Measurements from ENCODE around the gene GRB14. TPM values are rescaled to one million over a fixed set of nuclear protein-coding genes. Genes with fewer than 3 reads are reported as not detected.

The GRB14 gene
- total RNA-seq, 1 donor from 2014 or later = 2.7 TPM

GRCh38 chr2:164625378-164625971, 4.2 kb upstream of the GRB14 start:
- Histone ChIP-seq H3K36me3 (no peaks in the 10 kb centered on the region), H3K4me1 (peaks cover 5% of the 10 kb centered on the region), H3K27me3 (no peaks in the 10 kb centered on the region), H3K4me3 (no peak overlapping the region), H3K27ac (no peak overlapping the region), H3K9me3 (no peaks in the 10 kb centered on the region)
- TF ChIP-seq CTCF (IDR thresholded peaks at IDR 0.05) (no peak), POLR2A (IDR thresholded peaks at IDR 0.05) (no peak), POLR2AphosphoS5 (IDR thresholded peaks at IDR 0.05; ENCODE audit: insufficient read depth in 1 of 2, low read depth in 1 of 2) (no peak)
- DNase-seq (ENCODE audit: extremely low spot score in 2 of 2) = no peak
- intact Hi-C loops (cut with DNase I) = no loop called here

GRCh38 chr2:164624316-164624715, 3.0 kb upstream of the GRB14 start:
- no peaks in the 10 kb centered on the region for H3K27me3 ChIP-seq
- intact Hi-C loops (cut with DNase I) = no loop called here
- no peaks in the 10 kb centered on the region for H3K36me3 ChIP-seq
- DNase-seq (ENCODE audit: extremely low spot score in 2 of 2) = no peak
- no peak overlapping the region for H3K4me3 ChIP-seq
- H3K4me1 ChIP-seq = peaks cover 5% of the 10 kb centered on the region
- no peaks in the 10 kb centered on the region for H3K9me3 ChIP-seq
- no peak for TF ChIP-seq CTCF (IDR thresholded peaks at IDR 0.05)
- no peak for TF ChIP-seq POLR2A (IDR thresholded peaks at IDR 0.05)
- TF ChIP-seq POLR2AphosphoS5 (IDR thresholded peaks at IDR 0.05; ENCODE audit: insufficient read depth in 1 of 2, low read depth in 1 of 2) = no peak
- no peak overlapping the region for H3K27ac ChIP-seq

GRCh38 chr2:164622338-164623106, 1.2 kb upstream of the GRB14 start:
- Histone ChIP-seq H3K36me3 (no peaks in the 10 kb centered on the region), H3K27ac (no peak overlapping the region), H3K4me1 (peaks cover 5% of the 10 kb centered on the region), H3K27me3 (no peaks in the 10 kb centered on the region), H3K9me3 (no peaks in the 10 kb centered on the region), H3K4me3 (no peak overlapping the region)
- intact Hi-C loops (cut with DNase I) = no loop called here
- DNase-seq (ENCODE audit: extremely low spot score in 2 of 2) = no peak
- TF ChIP-seq CTCF (IDR thresholded peaks at IDR 0.05) (no peak), POLR2A (IDR thresholded peaks at IDR 0.05) (no peak), POLR2AphosphoS5 (IDR thresholded peaks at IDR 0.05; ENCODE audit: insufficient read depth in 1 of 2, low read depth in 1 of 2) (no peak)

GRCh38 chr2:164621764-164622105, 453 bp upstream of the GRB14 start:
- Histone ChIP-seq H3K27ac (no peak overlapping the region), H3K9me3 (no peaks in the 10 kb centered on the region), H3K4me1 (peaks cover 5% of the 10 kb centered on the region), H3K4me3 (peak overlapping the region; percentile 56 to 68), H3K27me3 (no peaks in the 10 kb centered on the region), H3K36me3 (no peaks in the 10 kb centered on the region)
- no peak for TF ChIP-seq CTCF (IDR thresholded peaks at IDR 0.05)
- TF ChIP-seq POLR2A (IDR thresholded peaks at IDR 0.05) = no peak
- TF ChIP-seq POLR2AphosphoS5 (IDR thresholded peaks at IDR 0.05; ENCODE audit: insufficient read depth in 1 of 2, low read depth in 1 of 2) = no peak
- no peak for DNase-seq (ENCODE audit: extremely low spot score in 2 of 2)
- intact Hi-C loops (cut with DNase I) = no loop called here

GRCh38 chr2:164620457-164620856, 825 bp downstream of the GRB14 start:
- no peaks in the 10 kb centered on the region for H3K9me3 ChIP-seq
- H3K4me3 ChIP-seq = peak overlapping the region; percentile 56 to 68
- intact Hi-C loops (cut with DNase I) = no loop called here
- TF ChIP-seq POLR2AphosphoS5 (IDR thresholded peaks at IDR 0.05; ENCODE audit: insufficient read depth in 1 of 2, low read depth in 1 of 2) = no peak
- no peak for TF ChIP-seq CTCF (IDR thresholded peaks at IDR 0.05)
- TF ChIP-seq POLR2A (IDR thresholded peaks at IDR 0.05) = no peak
- H3K27ac ChIP-seq = no peak overlapping the region
- no peaks in the 10 kb centered on the region for H3K36me3 ChIP-seq
- H3K4me1 ChIP-seq = peaks cover 5% of the 10 kb centered on the region
- no peaks in the 10 kb centered on the region for H3K27me3 ChIP-seq
- DNase-seq (ENCODE audit: extremely low spot score in 2 of 2) = no peak

All from vagina (tissue), 2 donors.